Cardiac fibroblast (primary cell): ENCODE results near the gene TBC1D22B.

Source experiments
- DNase-seq, 2 donors: peaks; one replicate each; pipeline versions ENCODE4 v3.0.0 to v3.0.0-alpha.2; 2010; ENCODE audit warnings: low read depth in 2 of 2
- H3K4me3 ChIP-seq, 2 donors: replicated peaks in 1 of 2; 1 replicate in 1 of 2; 2 replicates in 1 of 2; pipeline ENCODE4 v1.5.1; 2011; ENCODE audit warnings: low read depth in 2 of 2, low read length in 2 of 2, mild to moderate bottlenecking in 2 of 2, moderate library complexity in 1 of 2
- TF ChIP-seq, protein P1 (sequence below): IDR thresholded peaks from one replicate; pipeline ENCODE4 v1.5.1; 2011; ENCODE audit warnings: low read depth, mild to moderate bottlenecking, low read length, inconsistent platforms

The TBC1D22B gene

GRCh38 chr6:37311741-37312473, 54.3 kb downstream of the TBC1D22B start:
- DNase-seq = peak; percentile 32 to 48
- TF ChIP-seq, protein P1, sequence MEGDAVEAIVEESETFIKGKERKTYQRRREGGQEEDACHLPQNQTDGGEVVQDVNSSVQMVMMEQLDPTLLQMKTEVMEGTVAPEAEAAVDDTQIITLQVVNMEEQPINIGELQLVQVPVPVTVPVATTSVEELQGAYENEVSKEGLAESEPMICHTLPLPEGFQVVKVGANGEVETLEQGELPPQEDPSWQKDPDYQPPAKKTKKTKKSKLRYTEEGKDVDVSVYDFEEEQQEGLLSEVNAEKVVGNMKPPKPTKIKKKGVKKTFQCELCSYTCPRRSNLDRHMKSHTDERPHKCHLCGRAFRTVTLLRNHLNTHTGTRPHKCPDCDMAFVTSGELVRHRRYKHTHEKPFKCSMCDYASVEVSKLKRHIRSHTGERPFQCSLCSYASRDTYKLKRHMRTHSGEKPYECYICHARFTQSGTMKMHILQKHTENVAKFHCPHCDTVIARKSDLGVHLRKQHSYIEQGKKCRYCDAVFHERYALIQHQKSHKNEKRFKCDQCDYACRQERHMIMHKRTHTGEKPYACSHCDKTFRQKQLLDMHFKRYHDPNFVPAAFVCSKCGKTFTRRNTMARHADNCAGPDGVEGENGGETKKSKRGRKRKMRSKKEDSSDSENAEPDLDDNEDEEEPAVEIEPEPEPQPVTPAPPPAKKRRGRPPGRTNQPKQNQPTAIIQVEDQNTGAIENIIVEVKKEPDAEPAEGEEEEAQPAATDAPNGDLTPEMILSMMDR = no peak
- H3K4me3 ChIP-seq = no peak overlapping the region

GRCh38 chr6:37313723-37314486, 56.3 kb downstream of the TBC1D22B start:
- TF ChIP-seq, protein P1 = no peak
- no peak for DNase-seq
- no peak overlapping the region for H3K4me3 ChIP-seq

- no peak overlapping the region for H3K4me3 ChIP-seq
- TF ChIP-seq, protein P1 = peak; percentile 71
- DNase-seq = peak; percentile 63 to 88
Observed at GRCh38 chr6:37314487-37315156, 57.0 kb downstream of the TBC1D22B start.

- no peak overlapping the region for H3K4me3 ChIP-seq
- DNase-seq = no peak
- TF ChIP-seq, protein P1 = no peak
Observed at GRCh38 chr6:37315157-37315515, 57.6 kb downstream of the TBC1D22B start.

DNA sequence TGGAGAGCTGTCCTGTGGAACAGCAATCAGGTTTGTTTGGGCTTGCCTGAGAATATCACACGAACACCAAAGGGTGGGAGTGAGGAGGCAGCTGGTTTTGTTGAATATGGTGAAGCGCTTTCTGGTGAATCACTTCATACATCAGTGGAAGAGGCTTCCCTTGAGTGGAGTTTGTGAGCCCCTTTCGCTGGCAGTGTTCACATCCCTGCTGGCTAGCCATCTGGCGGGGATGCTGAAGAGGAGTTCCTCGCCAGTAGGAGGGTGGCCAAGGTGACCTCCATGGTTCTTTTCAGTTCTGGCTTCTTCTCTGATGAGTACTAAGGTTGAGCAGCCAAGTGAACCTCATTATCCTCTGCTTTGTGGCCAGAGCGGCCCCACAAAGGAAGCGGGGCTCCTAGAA, 58.5 kb downstream of the TBC1D22B start:
- DNase-seq = no peak
- H3K4me3 ChIP-seq = no peak overlapping the region
- TF ChIP-seq, protein P1 = no peak

DNA sequence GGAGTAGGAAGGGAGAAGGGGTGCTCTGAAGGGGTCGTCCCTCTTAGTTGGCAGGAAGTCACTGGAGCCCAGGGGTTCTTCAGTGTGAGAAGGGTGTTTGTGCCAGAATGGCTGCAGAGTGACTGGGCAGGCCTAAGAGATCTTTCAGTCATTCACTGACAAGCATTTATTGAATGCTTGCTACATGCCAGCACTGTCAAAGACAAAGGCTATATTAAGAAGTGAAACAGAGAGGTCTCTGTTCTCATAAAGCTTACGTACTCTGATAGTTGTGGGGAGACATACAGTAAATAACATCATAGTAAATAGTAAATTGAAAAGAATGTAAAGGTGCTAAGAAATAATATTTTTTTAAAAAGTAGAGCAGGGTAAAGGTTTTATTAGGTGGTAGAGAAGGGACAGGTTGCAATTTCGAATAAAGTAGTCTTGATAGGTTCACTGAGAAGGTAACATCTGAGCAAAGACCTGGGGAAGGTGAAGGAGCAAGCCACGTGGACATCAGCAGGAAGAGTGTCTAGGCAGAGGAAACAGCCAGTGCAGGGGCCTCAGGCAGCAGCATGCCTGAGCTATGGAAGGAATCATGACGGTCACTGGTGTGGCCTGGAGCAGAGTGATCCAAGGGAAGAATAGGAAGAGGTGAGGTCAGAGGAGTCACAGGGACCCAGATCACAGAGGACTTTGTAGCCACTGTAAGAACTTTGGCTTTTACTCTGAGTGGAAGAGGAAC, 59.9 kb downstream of the TBC1D22B start:
- TF ChIP-seq, protein P1 = no peak
- no peak overlapping the region for H3K4me3 ChIP-seq
- no peak for DNase-seq
